GM13977 (cell line): ENCODE results near the gene CCKAR.
"Not testable (repeated sequence)": the region's sequence is repeated elsewhere in the genome, so short reads cannot be mapped to it uniquely, and the experiment has no call there.

Experiments
- DNase-seq: peaks from one replicate; pipeline ENCODE4 v3.0.0; 2012; ENCODE audit warnings: low spot score
- CTCF ChIP-seq: IDR thresholded peaks from 2 replicates; pipeline ENCODE4 v1.5.1; 2012; ENCODE audit warnings: mild to moderate bottlenecking, control low read depth; ENCODE audit not compliant: insufficient read depth; ENCODE audit errors: extremely low read depth, missing control alignments
- in situ Hi-C: fragments of 300-500 bp; cut with MboI; formaldehyde crosslinking; loops from one replicate; pipeline ENCODE4 v1.12.0; 2022; ENCODE audit warnings: low sequenced_read_pairs, low pct_unique_long_range_greater_than_20kb, mixed read lengths, inconsistent platforms; ENCODE audit not compliant: unreplicated experiment

CCKAR gene

GRCh38 chr4:26509681-26510333 is 19.5 kb upstream of the CCKAR start:
- no peak for DNase-seq
- in situ Hi-C loops: no loop called here
- TF ChIP-seq CTCF: no peak

GRCh38 chr4:26507286-26507685 is 17.0 kb upstream of the CCKAR start:
- in situ Hi-C loops: no loop called here
- DNase-seq: no peak
- no peak for TF ChIP-seq CTCF

GRCh38 chr4:26503844-26504243 is 13.6 kb upstream of the CCKAR start:
- in situ Hi-C loops: no loop called here
- no peak for DNase-seq
- no peak for TF ChIP-seq CTCF

- in situ Hi-C loops: no loop called here
Measured at GRCh38 chr4:26503427-26503826, 13.1 kb upstream of the CCKAR start.

GRCh38 chr4:26500565-26500999 is 10.3 kb upstream of the CCKAR start:
- in situ Hi-C loops, DNase-seq: not testable (repeated sequence)

More at GRCh38 chr4:26503427-26503826, 13.1 kb upstream of the CCKAR start:
- no peak for DNase-seq
- TF ChIP-seq CTCF: no peak

- in situ Hi-C loops: no loop called here
- no peak for DNase-seq
- TF ChIP-seq CTCF: no peak
Measured at GRCh38 chr4:26496207-26496783, 6.0 kb upstream of the CCKAR start.

- in situ Hi-C loops: no loop called here
- DNase-seq: no peak
- TF ChIP-seq CTCF: no peak
Measured at GRCh38 chr4:26493461-26493860, 3.2 kb upstream of the CCKAR start.
